Epithelial cell of proximal tubule (primary cell): ENCODE results near the gene PMEL. TPM values are rescaled to one million over a fixed set of nuclear protein-coding genes. Genes with fewer than 3 reads are reported as not detected.

Experiments used
- DNase-seq: peaks from one replicate; pipeline ENCODE4 v3.0.0-alpha.2; 2011; ENCODE audit warnings: low read depth
- H3K4me3 ChIP-seq: 2 replicates; pipeline ENCODE4 v1.5.1; 2011; ENCODE audit warnings: low read depth, mild to moderate bottlenecking, low read length
- total RNA-seq: library from RNA; depleted of rRNA; stranded (reverse); fragments of >200 nt; gene quantifications from 2 replicates; pipeline ENCODE4 v1.2.3, GENCODE V29; 2015
- TF ChIP-seq, protein P1 (sequence below): conservative IDR thresholded peaks from 2 replicates; pipeline ENCODE4 v1.5.1; 2012; ENCODE audit warnings: low read depth, mild to moderate bottlenecking, low read length

The PMEL gene
- total RNA-seq, 1 donor from 2014 or later, result 3.7 TPM

DNA sequence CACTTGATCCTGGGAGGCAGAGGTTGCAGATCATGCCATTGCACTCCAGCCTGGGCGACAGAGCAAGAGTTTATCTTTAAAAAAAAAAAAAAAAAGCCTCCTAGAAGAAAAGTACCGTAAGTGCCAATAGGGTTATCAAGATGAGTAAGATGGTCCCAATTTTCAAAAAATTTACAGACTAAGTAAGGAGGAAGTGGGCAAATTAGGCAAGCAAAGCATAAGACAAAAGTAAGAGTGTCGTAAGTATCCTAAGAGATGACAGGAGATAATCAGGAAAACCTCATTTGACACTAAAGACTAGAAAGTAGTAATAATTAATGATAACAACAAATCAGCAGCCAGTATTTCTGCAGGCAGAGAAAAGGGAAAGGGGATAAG, 50.4 kb downstream of the PMEL start:
- no peak for DNase-seq
- TF ChIP-seq, protein P1, sequence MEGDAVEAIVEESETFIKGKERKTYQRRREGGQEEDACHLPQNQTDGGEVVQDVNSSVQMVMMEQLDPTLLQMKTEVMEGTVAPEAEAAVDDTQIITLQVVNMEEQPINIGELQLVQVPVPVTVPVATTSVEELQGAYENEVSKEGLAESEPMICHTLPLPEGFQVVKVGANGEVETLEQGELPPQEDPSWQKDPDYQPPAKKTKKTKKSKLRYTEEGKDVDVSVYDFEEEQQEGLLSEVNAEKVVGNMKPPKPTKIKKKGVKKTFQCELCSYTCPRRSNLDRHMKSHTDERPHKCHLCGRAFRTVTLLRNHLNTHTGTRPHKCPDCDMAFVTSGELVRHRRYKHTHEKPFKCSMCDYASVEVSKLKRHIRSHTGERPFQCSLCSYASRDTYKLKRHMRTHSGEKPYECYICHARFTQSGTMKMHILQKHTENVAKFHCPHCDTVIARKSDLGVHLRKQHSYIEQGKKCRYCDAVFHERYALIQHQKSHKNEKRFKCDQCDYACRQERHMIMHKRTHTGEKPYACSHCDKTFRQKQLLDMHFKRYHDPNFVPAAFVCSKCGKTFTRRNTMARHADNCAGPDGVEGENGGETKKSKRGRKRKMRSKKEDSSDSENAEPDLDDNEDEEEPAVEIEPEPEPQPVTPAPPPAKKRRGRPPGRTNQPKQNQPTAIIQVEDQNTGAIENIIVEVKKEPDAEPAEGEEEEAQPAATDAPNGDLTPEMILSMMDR, result no peak
- H3K4me3 ChIP-seq, result no peak overlapping the region

DNA sequence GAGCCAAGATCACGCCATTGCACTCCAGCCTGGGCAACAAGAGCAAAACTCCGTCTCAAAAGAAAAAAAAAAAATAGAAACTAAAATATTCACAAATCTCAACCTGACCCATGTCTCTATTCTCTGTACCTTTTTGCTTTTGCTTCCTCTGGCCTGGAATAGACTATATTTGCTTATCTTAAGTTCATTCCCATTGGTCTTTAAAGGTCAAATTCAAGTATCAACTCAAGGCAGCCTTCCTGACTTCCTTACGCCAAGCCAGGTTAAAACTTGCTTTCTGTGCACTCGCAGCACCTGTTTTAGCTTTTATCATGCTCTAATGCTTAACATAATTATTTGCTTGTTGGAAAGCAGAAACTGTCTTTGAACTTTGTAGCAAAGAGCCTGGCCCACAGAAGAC, 52.9 kb downstream of the PMEL start:
- DNase-seq, result no peak
- H3K4me3 ChIP-seq, result no peak overlapping the region
- TF ChIP-seq, protein P1, result no peak

DNA sequence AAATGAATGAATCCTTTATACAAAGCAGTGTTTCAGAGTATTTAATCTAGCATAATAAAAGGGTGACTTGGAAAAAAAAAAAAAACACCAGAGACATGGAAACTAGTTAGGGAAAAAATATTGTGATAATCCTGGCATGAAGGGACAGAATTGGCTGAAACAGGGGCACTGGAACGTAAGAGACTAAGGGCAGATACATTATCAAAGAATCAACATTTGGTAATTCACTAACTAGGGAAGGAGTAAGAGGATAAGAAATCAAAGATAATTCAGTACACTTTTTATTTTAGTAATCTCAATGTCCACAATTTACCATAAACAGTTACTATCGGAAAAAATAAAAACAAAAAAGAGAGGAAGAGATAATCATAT, 56.3 kb downstream of the PMEL start:
- TF ChIP-seq, protein P1, result no peak
- H3K4me3 ChIP-seq, result no peak overlapping the region
- no peak for DNase-seq

DNA sequence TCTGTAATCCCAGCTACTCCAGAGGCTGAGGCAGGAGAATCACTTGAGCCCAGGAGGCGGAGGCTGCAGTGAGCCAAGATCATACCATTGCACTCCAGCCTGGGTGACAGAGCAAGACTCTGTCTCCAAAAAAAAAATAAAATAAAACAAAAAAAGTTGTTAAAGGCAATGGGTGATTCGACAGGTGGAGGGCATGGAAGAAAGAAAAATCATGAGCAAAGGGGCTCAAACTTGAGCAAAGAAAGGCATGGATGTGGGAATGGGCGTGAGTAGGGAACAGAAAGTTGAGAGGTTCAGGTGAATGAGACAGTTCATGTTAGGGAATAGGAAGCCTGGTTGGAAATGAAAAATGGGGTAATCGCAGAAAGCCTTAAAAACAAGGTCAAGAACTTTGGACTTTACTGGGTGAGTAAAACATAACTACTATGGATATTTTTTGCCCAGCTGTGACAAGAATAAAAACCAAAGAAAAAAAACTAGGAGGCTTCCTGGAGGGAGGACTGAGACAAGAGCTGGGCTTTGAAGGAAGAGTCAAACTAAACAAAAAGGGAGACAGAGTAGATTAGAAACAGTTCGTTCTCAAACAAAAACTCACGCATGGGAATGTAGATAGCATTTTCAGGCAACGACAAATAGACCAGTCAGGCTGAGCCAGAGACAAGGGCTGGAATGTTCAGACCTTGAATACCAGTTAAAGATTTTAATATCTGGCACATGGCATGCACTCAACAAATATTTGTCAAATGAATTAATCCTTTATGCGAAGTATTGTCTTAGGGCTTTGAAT, 56.9 kb downstream of the PMEL start:
- TF ChIP-seq, protein P1, result no peak
- H3K4me3 ChIP-seq, result no peak overlapping the region
- no peak for DNase-seq

DNA sequence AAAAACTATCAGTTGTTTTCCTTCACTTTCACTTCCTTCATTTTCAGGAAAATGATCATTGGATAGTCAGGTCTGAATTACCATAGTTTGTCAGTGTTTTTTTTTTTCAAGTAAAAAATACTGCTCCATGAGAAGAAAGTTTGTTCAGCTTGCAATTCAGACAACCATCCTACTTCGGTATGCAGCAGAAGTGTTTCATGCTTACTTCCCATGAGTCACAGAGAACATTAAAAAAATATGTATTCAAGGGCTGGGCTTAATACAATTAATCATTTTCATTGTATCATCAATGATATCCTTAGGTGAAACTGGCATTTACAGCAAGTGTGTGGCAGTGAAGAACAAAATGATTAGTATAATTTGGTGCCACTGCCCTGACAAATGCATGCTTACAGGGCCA, 59.8 kb downstream of the PMEL start:
- H3K4me3 ChIP-seq, result no peak overlapping the region
- DNase-seq, result no peak
- TF ChIP-seq, protein P1, result no peak

Other genes with a start within 250 kb of the PMEL start
- 157 and 187 TPM in 2 replicates for gene BLOC1S1, start 250.0 kb downstream of the PMEL start, total RNA-seq
- gene RDH5, start 245.6 kb downstream of the PMEL start, total RNA-seq, result 2.3 and 2.5 TPM in 2 replicates
- 758 and 1,095 TPM in 2 replicates for gene CD63, start 237.0 kb downstream of the PMEL start, total RNA-seq
- 2.8 and 8.5 TPM in 2 replicates for gene GDF11, start 222.9 kb downstream of the PMEL start, total RNA-seq
- gene SARNP, start 148.3 kb downstream of the PMEL start, total RNA-seq, result 155 and 203 TPM in 2 replicates
- gene ORMDL2, start 148.0 kb downstream of the PMEL start, total RNA-seq, result 40.5 and 47.1 TPM in 2 replicates
- gene DNAJC14, start 136.5 kb downstream of the PMEL start, total RNA-seq, result 24.7 and 41.5 TPM in 2 replicates
- gene MMP19, start 123.1 kb downstream of the PMEL start, total RNA-seq, result 1.2 and 1.3 TPM in 2 replicates
- 49.2 and 56.0 TPM in 2 replicates for gene PYM1, start 38.1 kb downstream of the PMEL start, total RNA-seq
- 44.3 and 272 TPM in 2 replicates for gene DGKA, start 34.9 kb downstream of the PMEL start, total RNA-seq
- 62.0 and 81.2 TPM in 2 replicates for gene CDK2, start 788 bp upstream of the PMEL start, total RNA-seq
- gene RAB5B, start 8.0 kb upstream of the PMEL start, total RNA-seq, result 50.1 and 61.5 TPM in 2 replicates
- gene SUOX, start 31.2 kb upstream of the PMEL start, total RNA-seq, result 12.9 and 15.7 TPM in 2 replicates
- 0.94 and 3.1 TPM in 2 replicates for gene IKZF4, start 55.0 kb upstream of the PMEL start, total RNA-seq
- gene RPS26, start 75.9 kb upstream of the PMEL start, total RNA-seq, result 3,534 and 3,636 TPM in 2 replicates
- 14.3 and 24.2 TPM in 2 replicates for gene ERBB3, start 114.1 kb upstream of the PMEL start, total RNA-seq
- gene PA2G4, start 138.5 kb upstream of the PMEL start, total RNA-seq, result 230 and 332 TPM in 2 replicates
- gene RPL41, start 150.6 kb upstream of the PMEL start, total RNA-seq, result 3,901 and 5,792 TPM in 2 replicates
- gene ZC3H10, start 152.2 kb upstream of the PMEL start, total RNA-seq, result 1.8 and 2.7 TPM in 2 replicates
- 384 and 464 TPM in 2 replicates for gene ESYT1, start 162.2 kb upstream of the PMEL start, total RNA-seq
- 119 and 133 TPM in 2 replicates for gene MYL6B, start 186.5 kb upstream of the PMEL start, total RNA-seq
- gene MYL6, start 192.3 kb upstream of the PMEL start, total RNA-seq, result 3,822 and 3,955 TPM in 2 replicates
- gene SMARCC2, start 223.4 kb upstream of the PMEL start, total RNA-seq, result 34.9 and 43.9 TPM in 2 replicates